Activated B cell treated with CpG ODN at 0.5 μM for 24 hours (primary cell): Measurements from ENCODE around the gene AZI2. TPM values are rescaled to one million over a fixed set of nuclear protein-coding genes. Genes with fewer than 3 reads are reported as not detected.

Experiments
- ATAC-seq: fragments of 200-7000 bp; cut with Tn5 transposase; one replicate; pipeline ENCODE4 v1.10.0; 2021; ENCODE audit warnings: low read depth, mild to moderate bottlenecking, moderate library complexity
- CTCF ChIA-PET: fragments of 350-600 bp; sonication (Branson Sonifier 250); formaldehyde crosslinking; loops from one replicate; lab custom pipeline; 2021; ENCODE audit warnings: antibody characterized with exemption; lab: Charles Lee
- POLR2A ChIA-PET: fragments of 350-600 bp; sonication (Branson Sonifier 250); formaldehyde crosslinking; loops from one replicate; lab custom pipeline; 2021; ENCODE audit warnings: antibody characterized with exemption; lab: Charles Lee
- DNase-seq: peaks from one replicate; pipeline ENCODE4 v3.0.0; 2022
- H3K27ac Mint-ChIP-seq: one replicate; pipeline ENCODE4 v1.8.0; 2020; ENCODE audit warnings: mixed read lengths
- H3K27me3 Mint-ChIP-seq: one replicate; pipeline ENCODE4 v1.8.0; 2021; ENCODE audit warnings: mixed read lengths
- H3K36me3 Mint-ChIP-seq: one replicate; pipeline ENCODE4 v1.8.0; 2021; ENCODE audit warnings: low read depth, mixed read lengths
- H3K4me1 Mint-ChIP-seq: one replicate; pipeline ENCODE4 v1.8.0; 2021; ENCODE audit warnings: mixed read lengths
- H3K4me3 Mint-ChIP-seq: one replicate; pipeline ENCODE4 v1.8.0; 2020; ENCODE audit warnings: mild to moderate bottlenecking, mixed read lengths
- H3K9me3 Mint-ChIP-seq: one replicate; pipeline ENCODE4 v1.8.0; 2020; ENCODE audit warnings: mixed read lengths
- CTCF ChIP-seq: fragments of 200-600 bp; IDR thresholded peaks from one replicate; pipeline ENCODE4 v1.8.0; 2022; ENCODE audit warnings: antibody characterized with exemption, mild to moderate bottlenecking
- intact Hi-C: fragments of 100-400 bp; cut with micrococcal nuclease; formaldehyde crosslinking; loops from one replicate; pipeline ENCODE4 v1.15.1; 2024
- total RNA-seq: library from RNA; stranded (reverse); gene quantifications from 2 replicates; pipeline ENCODE4 v1.2.3, GENCODE V29; 2022

Gene AZI2
- total RNA-seq, 1 donor from 2014 or later = 21.8 TPM

- DNase-seq (no peak), ATAC-seq (no peak)
- intact Hi-C loops = no loop called here
- H3K36me3 Mint-ChIP-seq = peaks cover 18% of the 10 kb centered on the region
- H3K27ac Mint-ChIP-seq = no peak overlapping the region
- H3K27me3 Mint-ChIP-seq = no peaks in the 10 kb centered on the region
- ChIA-PET CTCF (no interaction called here), POLR2A (no interaction called here)
- H3K4me3 Mint-ChIP-seq = no peak overlapping the region
- no peaks in the 10 kb centered on the region for H3K9me3 Mint-ChIP-seq
- no peak for TF ChIP-seq CTCF
- no peaks in the 10 kb centered on the region for H3K4me1 Mint-ChIP-seq
Measured at GRCh38 chr3:28315711-28316110, 32.9 kb downstream of the AZI2 start.

- H3K9me3 Mint-ChIP-seq = no peaks in the 10 kb centered on the region
Measured at GRCh38 chr3:28308196-28308595, 40.4 kb downstream of the AZI2 start.

GRCh38 chr3:28301688-28302087 is 46.9 kb downstream of the AZI2 start:
- ATAC-seq = no peak
- H3K9me3 Mint-ChIP-seq = no peaks in the 10 kb centered on the region
- intact Hi-C loops = no loop called here
- POLR2A ChIA-PET = no interaction called here
- CTCF ChIA-PET = no interaction called here
- H3K4me1 Mint-ChIP-seq = no peaks in the 10 kb centered on the region
- H3K27me3 Mint-ChIP-seq = no peaks in the 10 kb centered on the region
- H3K4me3 Mint-ChIP-seq = no peak overlapping the region
- H3K27ac Mint-ChIP-seq = no peak overlapping the region
- no peak for TF ChIP-seq CTCF
- H3K36me3 Mint-ChIP-seq = peaks cover 4% of the 10 kb centered on the region
- no peak for DNase-seq

More at GRCh38 chr3:28308196-28308595, 40.4 kb downstream of the AZI2 start:
- CTCF ChIA-PET = interaction anchor here (1.1 kb wide), 1 partner anchor 9 kb away, joined by 3 read pairs; no protein-coding TSS in a partner anchor
- POLR2A ChIA-PET = no interaction called here
- intact Hi-C loops = no loop called here
- no peaks in the 10 kb centered on the region for H3K4me1 Mint-ChIP-seq
- TF ChIP-seq CTCF = no peak
- DNase-seq (no peak), ATAC-seq (no peak)
- H3K36me3 Mint-ChIP-seq = no peaks in the 10 kb centered on the region
- H3K27ac Mint-ChIP-seq = no peak overlapping the region
- no peak overlapping the region for H3K4me3 Mint-ChIP-seq
- no peaks in the 10 kb centered on the region for H3K27me3 Mint-ChIP-seq

- Mint-ChIP-seq H3K4me1 (peaks cover 2% of the 10 kb centered on the region), H3K27me3 (no peaks in the 10 kb centered on the region), H3K36me3 (peaks cover 4% of the 10 kb centered on the region), H3K4me3 (no peak overlapping the region), H3K9me3 (no peaks in the 10 kb centered on the region), H3K27ac (no peak overlapping the region)
- intact Hi-C loops = no loop called here
- ChIA-PET POLR2A (no interaction called here), CTCF (no interaction called here)
- ATAC-seq (no peak), DNase-seq (no peak)
- no peak for TF ChIP-seq CTCF
Measured at GRCh38 chr3:28300345-28300962, 48.2 kb downstream of the AZI2 start.

- ChIA-PET CTCF (no interaction called here), POLR2A (no interaction called here)
- intact Hi-C loops = no loop called here
- peaks cover 4% of the 10 kb centered on the region for H3K36me3 Mint-ChIP-seq
- H3K4me3 Mint-ChIP-seq = no peak overlapping the region
- ATAC-seq (no peak), DNase-seq (no peak)
- H3K27ac Mint-ChIP-seq = no peak overlapping the region
- no peaks in the 10 kb centered on the region for H3K9me3 Mint-ChIP-seq
- no peak for TF ChIP-seq CTCF
- peaks cover 2% of the 10 kb centered on the region for H3K4me1 Mint-ChIP-seq
- no peaks in the 10 kb centered on the region for H3K27me3 Mint-ChIP-seq
Measured at GRCh38 chr3:28299705-28300104, 48.9 kb downstream of the AZI2 start.
